SK-N-DZ (cell line): ENCODE results near the gene ACACA.
"Not testable (repeated sequence)": the region's sequence is repeated elsewhere in the genome, so short reads cannot be mapped to it uniquely, and the experiment has no call there.

Experiments
- DNase-seq: peaks from one replicate; pipeline ENCODE4 v3.0.0-alpha.2; 2015; ENCODE audit warnings: low spot score

The ACACA gene

GRCh38 chr17:37073464-37073863 is 333.2 kb downstream of the ACACA start:
- DNase-seq, result not testable (repeated sequence)

GRCh38 chr17:37069087-37069486 is 337.5 kb downstream of the ACACA start:
- no peak for DNase-seq

GRCh38 chr17:37068266-37068665 is 338.4 kb downstream of the ACACA start:
- DNase-seq, result no peak

- DNase-seq, result no peak
Observed at GRCh38 chr17:37067555-37068111, 339.0 kb downstream of the ACACA start.

- DNase-seq, result no peak
Observed at GRCh38 chr17:37066322-37067255, 340.0 kb downstream of the ACACA start.

DNA sequence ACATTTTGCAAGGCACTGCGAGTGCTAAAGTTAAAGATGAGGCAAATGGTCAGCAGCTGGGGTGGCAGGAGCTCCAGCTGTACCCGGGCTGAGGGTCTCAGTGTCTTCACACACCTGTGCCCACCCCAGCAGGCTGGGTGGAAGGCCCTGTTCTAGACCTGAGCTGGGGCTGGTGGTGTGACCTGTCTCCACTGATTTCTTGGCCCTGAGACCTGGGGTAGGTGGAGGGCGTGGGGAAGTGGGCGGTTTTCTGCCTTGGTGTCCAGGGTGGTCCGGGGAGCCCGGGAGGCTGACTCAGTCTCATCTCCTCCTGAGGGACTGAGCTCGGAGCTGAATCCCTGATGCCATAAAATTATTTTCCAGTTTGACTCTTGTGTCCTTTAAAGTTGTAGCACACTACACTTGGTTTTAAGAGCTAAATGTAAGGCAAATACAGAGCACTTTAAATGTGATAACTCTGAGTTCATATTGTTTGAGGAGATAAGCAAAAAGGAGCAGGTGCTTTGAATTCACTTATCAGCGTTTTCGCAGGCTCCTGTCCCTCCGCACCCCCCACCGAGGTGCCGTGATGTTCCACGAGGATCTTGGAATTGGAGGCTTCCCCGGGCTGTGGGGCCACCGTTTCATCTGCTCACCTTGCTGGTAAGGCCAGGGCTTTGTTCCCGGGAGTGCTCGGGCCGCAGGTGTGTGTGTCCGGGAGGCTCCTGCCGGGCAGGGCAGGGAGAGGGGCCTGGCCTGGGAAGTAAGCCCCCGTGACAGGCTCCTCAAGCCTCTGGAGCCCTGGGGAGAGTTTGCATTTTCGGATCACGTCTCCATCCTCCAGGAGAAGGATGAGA is 340.9 kb downstream of the ACACA start:
- no peak for DNase-seq

- no peak for DNase-seq
Observed at GRCh38 chr17:37064956-37065355, 341.7 kb downstream of the ACACA start.

GRCh38 chr17:37064206-37064605 is 342.4 kb downstream of the ACACA start:
- no peak for DNase-seq

GRCh38 chr17:37062021-37062420 is 344.6 kb downstream of the ACACA start:
- no peak for DNase-seq

DNA sequence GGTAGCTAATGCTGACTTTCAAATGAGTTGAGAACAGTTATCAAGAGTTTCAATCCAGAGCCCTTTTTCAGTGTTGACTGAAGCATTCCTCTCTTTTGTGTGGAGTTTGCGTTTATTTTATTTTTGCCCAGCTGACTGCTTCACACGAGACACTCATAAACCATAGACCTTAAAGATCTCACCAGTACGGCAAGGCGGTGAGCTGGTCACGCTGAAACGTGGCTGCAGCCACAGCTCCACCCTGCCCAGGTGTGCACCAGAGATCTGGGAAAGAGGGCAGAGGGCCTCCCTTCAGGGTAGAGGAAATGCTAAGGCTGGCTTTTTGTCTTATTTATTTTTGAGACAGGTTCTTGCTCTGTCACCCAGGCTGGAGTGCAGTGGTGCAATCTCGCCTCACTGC is 345.7 kb downstream of the ACACA start:
- DNase-seq, result no peak

DNA sequence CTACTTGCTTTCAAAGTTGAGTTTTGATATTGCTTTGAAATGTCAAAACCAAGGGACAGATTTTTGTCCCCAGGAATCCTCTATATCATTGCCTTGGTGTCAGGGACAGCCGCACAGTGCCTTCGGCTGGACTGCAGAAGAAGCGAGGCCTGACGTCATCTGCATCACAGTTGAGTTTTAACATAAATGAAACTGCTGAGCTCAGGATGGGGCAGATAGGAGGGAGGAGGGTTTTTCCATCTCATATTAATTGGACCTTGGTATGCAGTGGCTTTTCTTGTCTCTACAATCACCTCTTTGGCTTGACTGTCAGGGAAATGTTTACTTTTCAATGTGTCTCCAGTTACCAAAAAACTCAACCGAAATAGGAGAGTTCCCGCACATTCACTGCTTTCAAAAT is 346.5 kb downstream of the ACACA start:
- DNase-seq, result no peak

DNA sequence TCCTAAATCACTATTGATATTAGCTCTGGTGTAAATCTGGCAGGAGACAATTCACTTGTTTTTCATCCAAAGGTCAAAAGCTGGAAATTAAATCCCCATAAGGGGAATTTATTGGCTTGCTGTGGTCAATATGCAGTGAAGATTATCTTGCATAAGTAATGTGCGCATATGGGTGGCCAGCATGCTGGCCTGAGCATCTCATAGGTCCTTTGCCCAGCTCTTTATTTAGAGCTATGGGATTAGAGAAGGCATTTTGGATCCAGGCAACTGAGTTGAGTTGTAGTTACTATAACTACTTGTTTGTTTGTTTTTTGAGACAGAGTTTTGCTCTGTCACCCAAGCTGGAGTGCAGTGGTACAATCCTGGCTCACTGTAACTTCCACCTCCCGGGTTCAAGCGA is 347.1 kb downstream of the ACACA start:
- DNase-seq, result no peak

DNA sequence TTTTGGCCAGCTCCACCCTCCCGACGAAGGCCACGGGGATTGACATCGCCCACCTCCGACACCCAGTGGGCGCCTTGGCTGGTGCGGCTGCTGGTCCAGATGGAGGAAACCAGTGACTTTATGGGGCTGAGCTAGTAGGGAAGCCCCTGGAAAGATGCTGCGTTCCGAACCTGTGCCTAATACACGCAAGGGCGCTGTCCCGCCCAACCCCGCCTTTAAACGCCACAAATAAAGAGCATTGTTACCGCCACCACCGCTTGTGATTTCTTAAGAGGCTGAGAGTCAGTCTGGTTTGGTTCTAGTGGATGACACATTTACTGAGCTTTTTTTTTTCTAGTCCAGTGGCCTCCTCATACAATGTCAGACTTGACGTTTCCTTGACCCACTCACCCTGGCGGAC is 350.0 kb downstream of the ACACA start:
- no peak for DNase-seq

GRCh38 chr17:37054894-37055293 is 351.7 kb downstream of the ACACA start:
- DNase-seq, result no peak

DNA sequence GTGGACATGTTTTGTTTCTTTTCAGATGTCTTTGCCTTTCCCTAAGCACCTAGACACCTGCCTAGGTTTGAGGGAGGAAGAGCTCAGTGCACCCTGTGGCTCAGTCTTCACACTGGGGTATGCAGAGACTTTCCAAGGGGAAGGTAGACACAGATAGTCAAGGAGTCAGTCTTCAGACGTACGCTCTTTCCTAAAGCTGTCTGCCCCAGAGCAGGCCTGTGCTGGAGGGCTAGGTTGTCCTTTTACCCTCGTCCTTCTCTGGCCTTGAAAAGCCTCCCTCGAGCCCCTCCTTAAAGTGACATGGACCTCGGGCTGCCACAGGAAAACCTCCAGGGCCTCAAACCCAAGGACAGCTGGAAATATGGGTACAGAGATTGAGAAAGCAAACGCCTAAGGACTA is 354.2 kb downstream of the ACACA start:
- DNase-seq, result no peak

- no peak for DNase-seq
Observed at GRCh38 chr17:37051833-37052232, 354.8 kb downstream of the ACACA start.

DNA sequence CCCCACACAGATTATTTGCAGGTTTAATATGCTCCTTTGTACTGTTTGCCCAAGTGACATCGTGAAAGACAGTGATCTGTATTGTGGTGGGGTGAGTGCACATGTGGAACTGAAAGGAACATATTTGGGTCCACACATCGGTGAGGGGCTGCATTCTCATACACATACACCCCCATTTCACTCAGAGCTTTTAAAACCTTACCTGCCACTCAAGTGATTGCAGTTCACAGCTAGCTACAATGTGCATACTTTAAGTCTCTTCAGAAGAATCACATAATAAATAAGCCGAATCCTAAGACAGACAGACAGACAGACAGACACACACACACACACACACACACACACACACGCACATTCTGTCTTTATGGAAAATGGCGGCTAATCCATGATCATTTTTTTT is 355.3 kb downstream of the ACACA start:
- DNase-seq, result no peak

GRCh38 chr17:37050920-37051319 is 355.7 kb downstream of the ACACA start:
- DNase-seq, result no peak

DNA sequence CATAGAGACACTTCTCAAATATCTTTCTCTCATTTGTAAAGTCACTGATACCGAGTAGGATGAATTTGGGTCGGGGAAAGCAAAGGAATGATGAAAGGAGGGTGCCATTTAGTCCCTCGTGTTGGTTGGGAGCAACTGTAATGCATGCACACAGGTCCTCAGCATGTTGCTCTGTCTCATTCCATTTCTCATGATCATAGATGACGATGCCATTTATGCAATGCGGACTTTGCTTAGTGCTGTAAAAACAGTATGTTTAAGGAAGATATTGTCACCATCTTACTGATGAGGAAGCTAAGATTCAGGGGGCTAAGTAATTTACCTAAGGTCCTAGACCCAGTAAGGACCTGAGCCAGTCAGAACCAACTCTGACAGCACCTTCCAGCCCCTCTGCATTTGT is 357.8 kb downstream of the ACACA start:
- DNase-seq, result no peak

GRCh38 chr17:37047631-37048104 is 359.0 kb downstream of the ACACA start:
- peak; percentile 86 for DNase-seq

- DNase-seq, result no peak
Observed at GRCh38 chr17:37045351-37045922, 361.2 kb downstream of the ACACA start.

- no peak for DNase-seq
Observed at GRCh38 chr17:37043201-37043600, 363.4 kb downstream of the ACACA start.
